ENCODE measurements around the gene SDHA.
"Not testable (repeated sequence)": the region's sequence is repeated elsewhere in the genome, so short reads cannot be mapped to it uniquely, and the experiment has no call there.

DNA sequence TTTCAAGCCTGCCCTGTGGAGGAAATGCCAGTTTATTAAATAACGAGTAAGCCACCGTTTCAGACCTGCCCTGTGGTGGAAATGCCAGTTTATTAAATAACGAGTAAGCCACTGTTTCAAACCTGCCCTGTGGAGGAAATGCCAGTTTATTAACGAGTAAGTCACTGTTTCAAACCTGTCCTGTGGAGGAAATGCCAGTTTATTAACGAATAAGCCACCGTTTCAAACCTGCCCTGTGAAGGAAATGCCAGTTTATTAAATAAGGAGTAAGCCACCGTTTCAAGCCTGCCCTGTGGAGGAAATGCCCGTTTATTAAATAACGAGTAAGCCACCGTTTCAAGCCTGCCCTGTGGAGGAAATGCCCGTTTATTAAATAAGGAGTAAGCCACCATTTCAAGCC is 33.9 kb downstream of the SDHA start:
- not testable (repeated sequence) for TF ChIP-seq POLR2A (IDR thresholded peaks at IDR 0.05)
- TF ChIP-seq, protein P1, sequence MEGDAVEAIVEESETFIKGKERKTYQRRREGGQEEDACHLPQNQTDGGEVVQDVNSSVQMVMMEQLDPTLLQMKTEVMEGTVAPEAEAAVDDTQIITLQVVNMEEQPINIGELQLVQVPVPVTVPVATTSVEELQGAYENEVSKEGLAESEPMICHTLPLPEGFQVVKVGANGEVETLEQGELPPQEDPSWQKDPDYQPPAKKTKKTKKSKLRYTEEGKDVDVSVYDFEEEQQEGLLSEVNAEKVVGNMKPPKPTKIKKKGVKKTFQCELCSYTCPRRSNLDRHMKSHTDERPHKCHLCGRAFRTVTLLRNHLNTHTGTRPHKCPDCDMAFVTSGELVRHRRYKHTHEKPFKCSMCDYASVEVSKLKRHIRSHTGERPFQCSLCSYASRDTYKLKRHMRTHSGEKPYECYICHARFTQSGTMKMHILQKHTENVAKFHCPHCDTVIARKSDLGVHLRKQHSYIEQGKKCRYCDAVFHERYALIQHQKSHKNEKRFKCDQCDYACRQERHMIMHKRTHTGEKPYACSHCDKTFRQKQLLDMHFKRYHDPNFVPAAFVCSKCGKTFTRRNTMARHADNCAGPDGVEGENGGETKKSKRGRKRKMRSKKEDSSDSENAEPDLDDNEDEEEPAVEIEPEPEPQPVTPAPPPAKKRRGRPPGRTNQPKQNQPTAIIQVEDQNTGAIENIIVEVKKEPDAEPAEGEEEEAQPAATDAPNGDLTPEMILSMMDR (IDR thresholded peaks at IDR 0.05), result not testable (repeated sequence)

Measured in heart left ventricle (tissue), 13 donors.